H1 (cell line): ENCODE results near the gene FBN1. TPM values are rescaled to one million over a fixed set of nuclear protein-coding genes. Genes with fewer than 3 reads are reported as not detected.

ENCODE experiments used
- CTCF ChIA-PET: fragments of 300-600 bp; sonication (Branson Sonifier 250); formaldehyde crosslinking; loops from one replicate; lab custom pipeline; 2021; ENCODE audit not compliant: partially characterized antibody; lab: Charles Lee
- POLR2A ChIA-PET: fragments of 300-600 bp; sonication (Branson Sonifier 250); formaldehyde crosslinking; loops from one replicate; lab custom pipeline; 2021; ENCODE audit warnings: inconsistent platforms; ENCODE audit not compliant: partially characterized antibody; lab: Charles Lee
- DNase-seq, 2 experiments: peaks; one replicate each; pipeline versions ENCODE4 v3.0.0 to v3.0.0-alpha.2; 2010 to 2022; ENCODE audit warnings: low spot score in 2 of 2, low read depth in 1 of 2, mixed read lengths in 1 of 2
- FAIRE-seq: peaks from 2 replicates; lab custom pipeline; 2011; peaks lifted over from hg19 to GRCh38; lab: Jason Lieb, UNC
- H2AFZ ChIP-seq: 2 replicates; pipeline ENCODE4 v1.8.1; 2012; ENCODE audit warnings: low read length, inconsistent platforms
- H2AK5ac ChIP-seq: 2 replicates; pipeline ENCODE4 v1.6.1; 2013; ENCODE audit warnings: low read depth, low read length
- H2BK120ac ChIP-seq: replicated peaks from 2 replicates; pipeline ENCODE3; 2013; ENCODE audit warnings: low read depth, low read length, inconsistent platforms
- H2BK12ac ChIP-seq: 2 replicates; pipeline ENCODE4 v1.6.1; 2013; ENCODE audit warnings: low read depth, low read length
- H2BK15ac ChIP-seq: 2 replicates; pipeline ENCODE4 v1.6.1; 2013; ENCODE audit warnings: low read length
- H2BK20ac ChIP-seq: 2 replicates; pipeline ENCODE4 v1.6.1; 2013; ENCODE audit warnings: low read length
- H2BK5ac ChIP-seq: 2 replicates; pipeline ENCODE4 v1.6.1; 2013; ENCODE audit warnings: low read depth, low read length
- H3K14ac ChIP-seq: 2 replicates; pipeline ENCODE4 v1.6.1; 2013; ENCODE audit warnings: inconsistent platforms; ENCODE audit not compliant: insufficient read length
- H3K18ac ChIP-seq: 2 replicates; pipeline ENCODE4 v1.6.1; 2013; ENCODE audit warnings: low read length; ENCODE audit errors: extremely low read depth
- H3K23ac ChIP-seq: 2 replicates; pipeline ENCODE4 v1.6.1; 2013; ENCODE audit warnings: inconsistent platforms; ENCODE audit not compliant: insufficient read length
- H3K23me2 ChIP-seq: 2 replicates; pipeline ENCODE4 v1.6.1; 2013; ENCODE audit warnings: low read depth, low read length
- H3K27ac ChIP-seq: 2 replicates; pipeline ENCODE4 v1.6.1; 2011; ENCODE audit warnings: low read depth, low read length, inconsistent platforms
- H3K27me3 ChIP-seq, 4 experiments: replicated peaks in 1 of 4; 1 replicate in 1 of 4; 2 replicates in 3 of 4; pipeline versions ENCODE4 v1.6.1 to v1.8.1; 2011 to 2013; ENCODE audit warnings: low read length in 3 of 4, mild to moderate bottlenecking in 3 of 4, inconsistent platforms in 2 of 4, mixed read lengths in 2 of 4, moderate library complexity in 1 of 4; ENCODE audit not compliant: control insufficient read depth in 3 of 4, insufficient read depth in 3 of 4; ENCODE audit errors: extremely low read depth in 1 of 4
- H3K36me3 ChIP-seq, 4 experiments: 2 replicates each; pipeline versions ENCODE4 v1.6.1 to v1.8.1; 2011 to 2013; ENCODE audit warnings: mild to moderate bottlenecking in 4 of 4, low read length in 3 of 4, moderate library complexity in 2 of 4, control low read depth in 1 of 4, inconsistent platforms in 1 of 4; ENCODE audit not compliant: insufficient read depth in 4 of 4, control insufficient read depth in 2 of 4
- H3K4ac ChIP-seq: replicated peaks from 2 replicates; pipeline ENCODE3; 2013; ENCODE audit warnings: low read length, low read depth, mixed read lengths, inconsistent platforms; ENCODE audit not compliant: insufficient read length
- H3K4me1 ChIP-seq, 4 experiments: replicated peaks in 1 of 4; 1 replicate in 1 of 4; 2 replicates in 3 of 4; pipeline versions ENCODE4 v1.6.1 to v1.8.1; 2011 to 2013; ENCODE audit warnings: low read length in 3 of 4, inconsistent platforms in 2 of 4, mixed read lengths in 1 of 4; ENCODE audit not compliant: insufficient read depth in 4 of 4, control insufficient read depth in 3 of 4
- H3K4me2 ChIP-seq, 2 experiments: 2 replicates each; pipeline versions ENCODE4 v1.6.1 to v1.8.1; 2011 to 2013; ENCODE audit warnings: low read depth in 2 of 2, low read length in 2 of 2, control low read depth in 1 of 2, inconsistent platforms in 1 of 2, mild to moderate bottlenecking in 1 of 2; ENCODE audit not compliant: insufficient read depth in 1 of 2
- H3K4me3 ChIP-seq, 4 experiments: fragments of 200-600, 300-600 bp in 1 of 4; sonication (generic), shearing (Covaris generic), sonication (Bioruptor Twin) in 1 of 4; 2 replicates each; pipeline versions ENCODE4 v1.5.1 to v1.8.1; 2011 to 2016; ENCODE audit warnings: low read length in 4 of 4, low read depth in 3 of 4, control low read depth in 2 of 4, inconsistent platforms in 2 of 4, mild to moderate bottlenecking in 2 of 4, mixed read lengths in 1 of 4, moderate library complexity in 1 of 4; ENCODE audit not compliant: insufficient read depth in 2 of 4; ENCODE audit errors: extremely low read depth in 1 of 4
- H3K56ac ChIP-seq: replicated peaks from 2 replicates; pipeline ENCODE3; 2013; ENCODE audit warnings: low read depth, mild to moderate bottlenecking, mixed read lengths, low read length, inconsistent platforms; ENCODE audit not compliant: insufficient read length
- H3K79me1 ChIP-seq: 2 replicates; pipeline ENCODE4 v1.6.1; 2013; ENCODE audit warnings: low read depth, low read length, control low read depth
- H3K79me2 ChIP-seq, 2 experiments: 2 replicates each; pipeline versions ENCODE4 v1.6.1 to v1.8.1; 2012 to 2013; ENCODE audit warnings: low read length in 2 of 2, mild to moderate bottlenecking in 2 of 2, inconsistent platforms in 1 of 2; ENCODE audit not compliant: insufficient read depth in 2 of 2, control insufficient read depth in 1 of 2
- H3K9ac ChIP-seq, 4 experiments: replicated peaks in 1 of 4; 1 replicate in 1 of 4; 2 replicates in 3 of 4; pipeline versions ENCODE4 v1.6.1 to v1.8.1; 2011 to 2013; ENCODE audit warnings: low read depth in 3 of 4, low read length in 3 of 4, control low read depth in 2 of 4, mild to moderate bottlenecking in 2 of 4, moderate library complexity in 2 of 4, inconsistent platforms in 1 of 4; ENCODE audit errors: extremely low read depth in 1 of 4
- H3K9me3 ChIP-seq, 2 experiments: 2 replicates each; pipeline versions ENCODE4 v1.6.1 to v1.8.1; 2012 to 2013; ENCODE audit warnings: mild to moderate bottlenecking in 2 of 2, moderate library complexity in 2 of 2, control low read depth in 1 of 2, inconsistent platforms in 1 of 2, low read depth in 1 of 2, low read length in 1 of 2, mixed read lengths in 1 of 2; ENCODE audit not compliant: insufficient read depth in 2 of 2
- H4K20me1 ChIP-seq, 2 experiments: replicated peaks in 1 of 2; 2 replicates each; pipeline versions ENCODE3 to v1.8.1; 2011 to 2013; ENCODE audit warnings: inconsistent platforms in 2 of 2, low read length in 2 of 2, mild to moderate bottlenecking in 1 of 2; ENCODE audit not compliant: insufficient read depth in 2 of 2, control insufficient read depth in 1 of 2
- H4K5ac ChIP-seq: 2 replicates; pipeline ENCODE4 v1.6.1; 2013; ENCODE audit warnings: low read length, low read depth, mixed read lengths, inconsistent platforms; ENCODE audit not compliant: insufficient read length
- H4K8ac ChIP-seq: 2 replicates; pipeline ENCODE4 v1.8.0; 2013; ENCODE audit warnings: mild to moderate bottlenecking, moderate library complexity, low read length, inconsistent platforms; ENCODE audit not compliant: insufficient read depth; ENCODE audit errors: extremely low read depth
- H4K91ac ChIP-seq: replicated peaks from 2 replicates; pipeline ENCODE3; 2013; ENCODE audit warnings: low read length, mixed read lengths, inconsistent platforms; ENCODE audit not compliant: insufficient read length
- CBX8 ChIP-seq: fragments of 300-800, 300-1000 bp; sonication (generic); IDR thresholded peaks from 2 replicates; pipeline ENCODE4 v1.7.1; 2016; ENCODE audit warnings: low read depth, low read length, borderline replicate concordance
- CHD2 ChIP-seq: IDR thresholded peaks from 2 replicates; pipeline ENCODE4 v1.6.1; 2012; ENCODE audit warnings: low read length, improper control_type of control experiment
- GABPA ChIP-seq: IDR thresholded peaks from 2 replicates; pipeline ENCODE4 v1.6.1; 2011; ENCODE audit warnings: mild to moderate bottlenecking, low read length, moderate library complexity, borderline replicate concordance; ENCODE audit not compliant: insufficient read depth
- GTF2F1 ChIP-seq: IDR thresholded peaks from 2 replicates; pipeline ENCODE4 v1.6.1; 2012; ENCODE audit warnings: low read depth, low read length, improper control_type of control experiment, borderline replicate concordance
- PHF8 ChIP-seq: fragments of 200-600 bp; sonication (generic); conservative IDR thresholded peaks from 2 replicates; pipeline ENCODE4 v1.7.1; 2012; ENCODE audit warnings: low read depth, mild to moderate bottlenecking, inconsistent platforms, low read length, moderate library complexity
- POLR2AphosphoS5 ChIP-seq: IDR thresholded peaks from 2 replicates; pipeline ENCODE4 v1.6.1; 2011; ENCODE audit warnings: low read depth, low read length
- RBBP5 ChIP-seq: IDR thresholded peaks from 2 replicates; pipeline ENCODE4 v1.7.1; 2012; ENCODE audit warnings: low read depth, mild to moderate bottlenecking, inconsistent platforms, low read length, moderate library complexity, borderline replicate concordance
- RNF2 ChIP-seq: fragments of 200-900, 300-1000 bp; sonication (generic); IDR thresholded peaks from 2 replicates; pipeline ENCODE4 v1.7.1; 2016; ENCODE audit warnings: borderline replicate concordance, low read depth, mild to moderate bottlenecking, antibody characterized with exemption, low read length; ENCODE audit not compliant: poor library complexity, severe bottlenecking; ENCODE audit errors: missing control alignments
- SIN3A ChIP-seq, 2 experiments: IDR thresholded peaks in 1 of 2; conservative IDR thresholded peaks in 1 of 2; 2 replicates each; pipeline ENCODE4 v1.6.1; 2011 to 2012; ENCODE audit warnings: low read length in 2 of 2, improper control_type of control experiment in 1 of 2, low read depth in 1 of 2, mild to moderate bottlenecking in 1 of 2
- SIRT6 ChIP-seq: IDR thresholded peaks from one replicate; pipeline ENCODE4 v1.7.1; 2012; ENCODE audit warnings: low read length, inconsistent platforms
- SP2 ChIP-seq: IDR thresholded peaks from 2 replicates; pipeline ENCODE4 v1.6.1; 2012; ENCODE audit warnings: mild to moderate bottlenecking, low read length, inconsistent platforms
- SRF ChIP-seq: IDR thresholded peaks from 2 replicates; pipeline ENCODE4 v1.6.1; 2011; ENCODE audit warnings: mild to moderate bottlenecking, low read depth, low read length, moderate library complexity
- SUZ12 ChIP-seq: fragments of 200-600 bp; sonication (generic); IDR thresholded peaks from 2 replicates; pipeline ENCODE4 v1.6.1; 2012; ENCODE audit warnings: mild to moderate bottlenecking, inconsistent platforms, low read length, moderate library complexity, mixed read lengths
- TBP ChIP-seq: IDR thresholded peaks from 2 replicates; pipeline ENCODE4 v1.6.1; 2011; ENCODE audit warnings: low read depth, low read length, improper control_type of control experiment
- TEAD4 ChIP-seq: IDR thresholded peaks from 2 replicates; pipeline ENCODE4 v1.6.1; 2012; ENCODE audit warnings: low read depth, low read length, inconsistent platforms, mixed read lengths
- WGBS, 2 experiments: shearing (Covaris generic) in 1 of 2; methylation state at CpG; one replicate each; pipeline versions ENCODE4 v1.1.6 to v1.1.7; 2013 to 2015; ENCODE audit warnings: low lambda C conversion rate in 2 of 2, mixed read lengths in 2 of 2, inconsistent platforms in 1 of 2, low coverage in 1 of 2, missing lambda C conversion rate in 1 of 2; ENCODE audit not compliant: insufficient replicate concordance in 2 of 2, insufficient coverage in 1 of 2, insufficient read length in 1 of 2; ENCODE audit errors: extremely low coverage in 1 of 2, missing lambda C conversion rate in 1 of 2; 5-methylcytosine and 5-hydroxymethylcytosine counted together
- polyA plus RNA-seq, 7 experiments: library from polyadenylated mRNA; depleted of rRNA in 3 of 7; stranded (reverse) in 5 of 7; unstranded in 2 of 7; fragments of >200 nt in 5 of 7; fragments of 200-250 nt in 2 of 7; gene quantifications; 1 replicate in 5 of 7; 2 replicates in 1 of 7; 4 replicates in 1 of 7; pipeline versions ENCODE4 v1.2.1 to v1.2.3, GENCODE V29; 2011 to 2013; ENCODE audit warnings: missing spikeins in 2 of 7, mixed read lengths in 2 of 7
- total RNA-seq: library from RNA; stranded (reverse); fragmentation: NEBNext Ultra II Directional; extraction: Animal tissue kit (Norgen Biotek cat#: 25700); gene quantifications from 2 replicates; pipeline ENCODE4 v1.2.1, GENCODE V29; 2021

Gene FBN1
- total and polyA plus RNA-seq, 2 of the 8 experiments (the other 6 are each of a cell fraction or from before 2014, with no cell fraction given) = 3.0 to 4.0 TPM

GRCh38 chr15:48653216-48653615 lies 7.7 kb upstream of the FBN1 start:
- Histone ChIP-seq H3K23ac (no peak overlapping the region), H3K36me3 (no peaks in the 10 kb centered on the region), H2AFZ (no peak overlapping the region), H3K9ac (no peak overlapping the region), H3K4me2 (no peak overlapping the region), H4K8ac (no peak overlapping the region), H3K4me3 (no peak overlapping the region), H3K27ac (no peak overlapping the region), H3K4ac (no peak overlapping the region), H3K4me1 (no peaks in the 10 kb centered on the region), H4K91ac (no peak overlapping the region), H2BK20ac (no peak overlapping the region), H3K79me2 (no peaks in the 10 kb centered on the region), H2BK12ac (no peak overlapping the region), H4K20me1 (no peaks in the 10 kb centered on the region), H2BK5ac (no peak overlapping the region), H3K9me3 (no peaks in the 10 kb centered on the region; a peak in 1 of 4 replicates), H2BK15ac (no peak overlapping the region), H3K56ac (no peak overlapping the region), H2BK120ac (no peak overlapping the region), H4K5ac (no peak overlapping the region), H3K27me3 (0 out of 7 replicates have a peak, but pooled peaks cover 0 to under 1% (median 0%) of the 10 kb centered on the region in 4 experiments), H3K14ac (no peak overlapping the region), H3K79me1 (no peaks in the 10 kb centered on the region; the same call in 1 of the 2 replicates), H3K18ac (no peak overlapping the region), H3K23me2 (no peaks in the 10 kb centered on the region), H2AK5ac (no peak overlapping the region)
- WGBS, 2 experiments = 84% methylated on average over 4 of the region's 4 CpGs; no CpG with 5 or more reads in 1 of the 2 experiments
- ChIA-PET CTCF (no interaction called here), POLR2A (no interaction called here)
- no peak for FAIRE-seq
- no peak for DNase-seq
- no peak for TF ChIP-seq RNF2
- no peak for TF ChIP-seq SRF
- no peak for TF ChIP-seq CBX8
- no peak for TF ChIP-seq SIRT6
- no peak for TF ChIP-seq CHD2
- TF ChIP-seq PHF8 = no peak
- TF ChIP-seq GTF2F1 = no peak
- TF ChIP-seq GABPA = no peak
- no peak for TF ChIP-seq SIN3A (conservative IDR thresholded peaks at IDR 0.05 in 1 of 2, IDR thresholded peaks at IDR 0.05 in 1 of 2; ENCODE audit: low read depth in 1 of 2, low read length in 2 of 2)
- TF ChIP-seq SP2 = no peak
- no peak for TF ChIP-seq TBP
- no peak for TF ChIP-seq TEAD4
- TF ChIP-seq RBBP5 = no peak
- no peak for TF ChIP-seq SUZ12
- TF ChIP-seq POLR2AphosphoS5 = no peak
